IPS-15b (cell line): Measurements from ENCODE around the gene FNDC3B.

Experiments
- H3K27me3 ChIP-seq: one replicate; pipeline ENCODE4 v1.6.1; 2013; ENCODE audit warnings: low read length; ENCODE audit not compliant: control insufficient read depth, insufficient read depth
- H3K36me3 ChIP-seq: one replicate; pipeline ENCODE4 v1.6.1; 2013; ENCODE audit warnings: low read length; ENCODE audit not compliant: control insufficient read depth, insufficient read depth
- H3K4me1 ChIP-seq: one replicate; pipeline ENCODE4 v1.6.1; 2013; ENCODE audit warnings: mild to moderate bottlenecking, low read length; ENCODE audit not compliant: control insufficient read depth, insufficient read depth
- H3K4me3 ChIP-seq: one replicate; pipeline ENCODE4 v1.5.1; 2013; ENCODE audit warnings: low read depth, low read length
- H3K9ac ChIP-seq: one replicate; pipeline ENCODE4 v1.6.1; 2013; ENCODE audit warnings: low read depth, mild to moderate bottlenecking, low read length
- H3K9me3 ChIP-seq: one replicate; pipeline ENCODE4 v1.6.1; 2013; ENCODE audit warnings: mild to moderate bottlenecking, low read length; ENCODE audit not compliant: control insufficient read depth, insufficient read depth

The FNDC3B gene

DNA sequence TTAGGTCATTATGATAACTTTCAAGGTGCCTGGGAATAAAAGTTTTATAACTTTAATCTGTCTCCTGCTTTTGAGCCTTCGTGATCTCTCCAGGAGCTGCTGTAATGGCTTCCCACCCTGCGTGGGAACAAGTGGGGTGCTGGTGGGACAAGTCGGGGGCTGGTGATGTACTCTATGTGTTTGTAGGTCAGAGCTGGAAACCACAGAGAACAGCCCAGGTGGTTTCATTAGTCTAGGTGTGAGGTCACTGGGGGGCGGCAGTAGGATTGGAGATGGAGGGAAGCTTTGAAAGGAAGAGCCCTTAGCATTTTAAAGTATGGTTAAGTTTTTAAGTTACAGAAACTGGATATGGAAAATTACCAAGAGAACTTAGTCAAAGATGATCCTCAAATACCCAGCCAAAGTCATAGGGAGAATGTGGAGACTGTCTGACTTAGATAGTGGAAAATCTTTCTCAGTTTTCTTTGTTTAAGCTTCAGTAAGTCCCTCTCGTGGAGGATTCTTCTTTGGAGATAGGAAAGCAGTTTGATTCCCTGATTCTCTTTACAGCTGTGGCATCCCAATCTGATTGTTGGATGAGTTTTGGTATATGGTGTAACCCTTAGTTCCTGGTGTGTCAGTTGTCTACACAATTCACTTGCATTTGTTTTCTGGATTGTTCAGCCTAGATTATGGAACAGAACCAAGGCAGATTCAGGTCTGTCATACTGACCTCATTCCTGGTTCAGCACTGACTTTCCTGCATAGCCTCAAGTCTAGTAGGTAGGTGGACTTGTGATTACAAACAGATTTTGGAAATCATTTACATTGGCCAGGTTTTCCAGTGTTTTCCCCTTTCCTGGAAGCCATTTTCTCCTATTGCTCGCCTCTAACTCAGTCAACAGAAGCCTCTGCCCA lies 115.6 kb downstream of the FNDC3B start:
- no peak overlapping the region for H3K9ac ChIP-seq

GRCh38 chr3:172155897-172156585 lies 116.7 kb downstream of the FNDC3B start:
- H3K4me3 ChIP-seq: no peak overlapping the region
- peaks cover 40% of the 10 kb centered on the region for H3K4me1 ChIP-seq

More for the DNA sequence above, 115.6 kb downstream of the FNDC3B start:
- Histone ChIP-seq H3K4me3 (no peak overlapping the region), H3K4me1 (peaks cover 40% of the 10 kb centered on the region), H3K9me3 (no peaks in the 10 kb centered on the region), H3K36me3 (no peaks in the 10 kb centered on the region), H3K27me3 (no peaks in the 10 kb centered on the region)

DNA sequence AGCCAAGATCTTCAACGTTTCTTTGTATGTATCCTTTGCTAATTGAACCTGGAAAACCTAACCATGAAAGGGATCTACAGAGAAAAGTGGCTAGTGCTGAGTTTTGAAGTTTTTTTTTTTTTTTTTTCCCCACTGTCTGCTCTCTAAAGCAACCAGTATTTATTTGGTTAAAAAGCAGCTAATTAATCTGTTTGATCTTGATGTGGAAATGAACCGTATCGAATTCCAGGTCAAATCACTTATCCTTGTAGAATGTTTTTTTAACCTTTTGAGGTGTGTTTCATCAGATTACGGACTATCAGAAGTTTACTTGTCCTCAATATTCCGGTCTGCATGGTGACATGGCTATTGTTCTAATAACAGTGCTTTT lies 117.2 kb downstream of the FNDC3B start:
- no peak overlapping the region for H3K9ac ChIP-seq
- H3K27me3 ChIP-seq: no peaks in the 10 kb centered on the region
- H3K4me3 ChIP-seq: no peak overlapping the region
- peaks cover 40% of the 10 kb centered on the region for H3K4me1 ChIP-seq
- no peaks in the 10 kb centered on the region for H3K9me3 ChIP-seq
- no peaks in the 10 kb centered on the region for H3K36me3 ChIP-seq

More at GRCh38 chr3:172155897-172156585, 116.7 kb downstream of the FNDC3B start:
- no peaks in the 10 kb centered on the region for H3K36me3 ChIP-seq
- no peaks in the 10 kb centered on the region for H3K9me3 ChIP-seq
- no peaks in the 10 kb centered on the region for H3K27me3 ChIP-seq
- no peak overlapping the region for H3K9ac ChIP-seq

- Histone ChIP-seq H3K9ac (no peak overlapping the region), H3K4me1 (peaks cover 34% of the 10 kb centered on the region), H3K9me3 (no peaks in the 10 kb centered on the region), H3K36me3 (no peaks in the 10 kb centered on the region), H3K4me3 (no peak overlapping the region), H3K27me3 (no peaks in the 10 kb centered on the region)
Measured at GRCh38 chr3:172157564-172158258, 118.3 kb downstream of the FNDC3B start.

- Histone ChIP-seq H3K4me1 (peaks cover 29% of the 10 kb centered on the region), H3K9ac (no peak overlapping the region), H3K9me3 (no peaks in the 10 kb centered on the region), H3K27me3 (no peaks in the 10 kb centered on the region), H3K4me3 (no peak overlapping the region), H3K36me3 (no peaks in the 10 kb centered on the region)
Measured at GRCh38 chr3:172158741-172159140, 119.4 kb downstream of the FNDC3B start.

DNA sequence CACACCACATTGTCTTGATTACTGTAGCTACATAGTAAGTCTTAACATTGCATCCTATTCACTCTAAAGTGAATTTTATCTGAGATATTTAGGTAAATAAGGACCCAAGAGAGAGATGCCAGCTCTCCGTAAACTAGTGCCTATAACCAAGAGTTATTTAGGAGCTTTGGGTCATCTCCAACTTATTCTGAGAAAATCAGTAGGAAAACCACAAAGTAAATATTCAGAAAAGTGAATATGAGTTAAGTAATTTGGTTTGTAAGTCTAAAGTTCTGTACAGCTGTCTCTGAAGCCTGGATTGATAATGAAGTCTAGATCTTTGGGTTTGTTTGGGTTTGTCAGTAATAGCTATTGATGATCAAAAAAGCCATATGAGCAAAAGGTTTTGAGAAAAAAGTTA lies 120.0 kb downstream of the FNDC3B start:
- Histone ChIP-seq H3K9ac (no peak overlapping the region), H3K4me3 (no peak overlapping the region), H3K36me3 (no peaks in the 10 kb centered on the region), H3K27me3 (no peaks in the 10 kb centered on the region), H3K4me1 (peaks cover 27% of the 10 kb centered on the region), H3K9me3 (no peaks in the 10 kb centered on the region)

- Histone ChIP-seq H3K4me3 (no peak overlapping the region), H3K4me1 (peaks cover 22% of the 10 kb centered on the region), H3K9me3 (no peaks in the 10 kb centered on the region), H3K27me3 (no peaks in the 10 kb centered on the region), H3K9ac (no peak overlapping the region), H3K36me3 (no peaks in the 10 kb centered on the region)
Measured at GRCh38 chr3:172159962-172160538, 120.7 kb downstream of the FNDC3B start.

DNA sequence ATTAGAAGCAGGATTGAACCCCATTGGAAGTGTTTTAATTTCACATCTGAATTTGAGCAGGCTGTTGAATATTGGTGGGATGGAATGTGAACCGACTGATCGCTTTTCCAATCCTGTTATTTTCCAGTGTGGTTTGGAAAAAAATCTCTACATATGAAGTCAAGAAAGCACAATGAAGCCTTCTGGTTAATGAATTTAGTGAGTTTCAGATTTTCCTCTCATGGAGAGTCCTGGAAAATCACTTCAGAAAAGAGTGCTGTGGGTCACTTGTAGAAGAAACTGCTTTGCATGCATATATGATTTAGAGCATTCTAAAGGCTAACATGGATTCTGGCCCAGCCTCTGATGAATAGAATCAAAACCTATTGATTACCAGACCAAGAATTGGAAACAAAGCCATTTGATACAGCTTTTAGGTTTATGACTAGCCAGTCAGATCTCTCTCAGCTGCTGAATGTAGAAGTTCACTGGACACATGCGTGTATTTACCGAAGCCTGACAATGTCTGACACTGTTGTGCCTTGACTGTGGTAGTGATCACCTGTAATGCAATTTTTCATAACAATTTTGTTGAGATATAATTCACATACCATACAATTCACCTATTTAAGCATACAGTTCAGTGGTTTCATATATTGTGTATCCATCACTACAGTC lies 121.9 kb downstream of the FNDC3B start:
- Histone ChIP-seq H3K9me3 (no peaks in the 10 kb centered on the region), H3K36me3 (no peaks in the 10 kb centered on the region), H3K4me3 (no peak overlapping the region), H3K27me3 (no peaks in the 10 kb centered on the region), H3K4me1 (peaks cover 17% of the 10 kb centered on the region), H3K9ac (no peak overlapping the region)

DNA sequence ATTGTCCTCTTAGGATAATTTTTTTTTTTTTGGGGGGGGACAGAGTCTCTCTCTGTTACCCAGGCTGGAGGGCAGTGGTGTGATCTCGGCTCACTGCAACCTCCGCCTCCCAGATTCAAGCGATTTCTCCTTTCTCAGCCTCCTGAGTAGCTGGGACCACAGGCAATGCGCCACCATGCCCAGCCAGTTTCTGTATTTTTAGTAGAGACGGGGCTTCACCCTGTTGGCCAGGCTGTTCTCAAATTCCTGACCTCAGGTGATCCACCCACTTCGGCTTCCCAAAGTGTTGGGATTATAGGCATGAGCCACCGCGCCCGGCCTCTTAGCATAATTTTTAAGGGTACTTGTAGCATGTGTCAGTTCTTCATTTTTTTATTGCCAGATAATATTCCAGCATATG lies 122.6 kb downstream of the FNDC3B start:
- H3K9me3 ChIP-seq: no peaks in the 10 kb centered on the region
- H3K4me3 ChIP-seq: no peak overlapping the region
- no peak overlapping the region for H3K9ac ChIP-seq
- H3K27me3 ChIP-seq: no peaks in the 10 kb centered on the region
- H3K36me3 ChIP-seq: no peaks in the 10 kb centered on the region
- peaks cover 12% of the 10 kb centered on the region for H3K4me1 ChIP-seq

GRCh38 chr3:172163320-172163719 lies 123.9 kb downstream of the FNDC3B start:
- Histone ChIP-seq H3K9me3 (no peaks in the 10 kb centered on the region), H3K9ac (no peak overlapping the region), H3K4me3 (no peak overlapping the region), H3K27me3 (no peaks in the 10 kb centered on the region), H3K4me1 (peaks cover 7% of the 10 kb centered on the region), H3K36me3 (no peaks in the 10 kb centered on the region)
